Esophagus muscularis mucosa (tissue), 2 donors: Measurements from ENCODE around the gene ATP6V0C.

ENCODE experiments used
- EP300 ChIP-seq: sonication (generic); formaldehyde crosslinking; IDR thresholded peaks from one replicate; pipeline ENCODE4 v1.6.1; 2017; ENCODE audit warnings: antibody characterized with exemption
- POLR2A ChIP-seq: fragments of 450-650 bp; IDR thresholded peaks from one replicate; pipeline ENCODE4 v1.6.1; 2017; ENCODE audit warnings: antibody characterized with exemption, moderate library complexity, mild to moderate bottlenecking, low read depth

DNA sequence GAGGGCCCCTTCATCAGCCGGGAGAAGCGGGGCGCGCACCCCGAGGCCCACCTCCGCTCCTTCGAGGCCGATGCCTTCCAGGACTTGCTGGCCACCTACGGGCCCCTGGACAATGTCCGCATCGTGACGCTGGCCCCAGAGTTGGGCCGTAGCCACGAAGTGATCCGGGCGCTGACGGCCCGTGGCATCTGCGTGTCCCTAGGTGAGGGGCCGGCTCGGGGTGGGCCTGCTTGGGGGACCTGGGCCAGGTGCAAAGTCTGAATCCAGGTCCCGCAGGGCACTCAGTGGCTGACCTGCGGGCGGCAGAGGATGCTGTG lies 14.0 kb downstream of the ATP6V0C start:
- TF ChIP-seq POLR2A (no peak), EP300 (no peak)
